ENCODE results near the gene NKX2-2.

- TF ChIP-seq CTCF (IDR thresholded peaks at IDR 0.05) = no peak
- TF ChIP-seq POLR2A (IDR thresholded peaks at IDR 0.05) = no peak
Observed at GRCh38 chr20:21507400-21508229, 6.2 kb downstream of the NKX2-2 start.
